ENCODE results near the gene L2HGDH. TPM values are rescaled to one million over a fixed set of nuclear protein-coding genes. Genes with fewer than 3 reads are reported as not detected.

Gene L2HGDH
- total RNA-seq, 1 donor = 3.6 TPM

- Histone ChIP-seq H2AFZ (ENCODE audit: low read length) (peak overlapping the region; percentile 58), H4K20me1 (ENCODE audit: insufficient read depth, low read length) (peaks cover 6% of the 10 kb centered on the region), H3K4me2 (ENCODE audit: insufficient read depth, low read length) (peak overlapping the region; percentile 76), H3K9me3 (ENCODE audit: low read depth, low read length) (no peaks in the 10 kb centered on the region), H3K27me3 (ENCODE audit: insufficient read depth, low read length) (no peaks in the 10 kb centered on the region), H3K27ac (ENCODE audit: low read depth, low read length) (peak overlapping the region; percentile 90), H3K79me2 (ENCODE audit: insufficient read depth, low read length) (peaks cover 10% of the 10 kb centered on the region), H3K4me3 (ENCODE audit: insufficient read depth, low read length) (peak overlapping the region; percentile 43), H3K4me1 (ENCODE audit: insufficient read depth, low read length) (peaks cover 25% of the 10 kb centered on the region), H3K36me3 (ENCODE audit: insufficient read depth, low read length) (no peaks in the 10 kb centered on the region)
- TF ChIP-seq, protein P1, sequence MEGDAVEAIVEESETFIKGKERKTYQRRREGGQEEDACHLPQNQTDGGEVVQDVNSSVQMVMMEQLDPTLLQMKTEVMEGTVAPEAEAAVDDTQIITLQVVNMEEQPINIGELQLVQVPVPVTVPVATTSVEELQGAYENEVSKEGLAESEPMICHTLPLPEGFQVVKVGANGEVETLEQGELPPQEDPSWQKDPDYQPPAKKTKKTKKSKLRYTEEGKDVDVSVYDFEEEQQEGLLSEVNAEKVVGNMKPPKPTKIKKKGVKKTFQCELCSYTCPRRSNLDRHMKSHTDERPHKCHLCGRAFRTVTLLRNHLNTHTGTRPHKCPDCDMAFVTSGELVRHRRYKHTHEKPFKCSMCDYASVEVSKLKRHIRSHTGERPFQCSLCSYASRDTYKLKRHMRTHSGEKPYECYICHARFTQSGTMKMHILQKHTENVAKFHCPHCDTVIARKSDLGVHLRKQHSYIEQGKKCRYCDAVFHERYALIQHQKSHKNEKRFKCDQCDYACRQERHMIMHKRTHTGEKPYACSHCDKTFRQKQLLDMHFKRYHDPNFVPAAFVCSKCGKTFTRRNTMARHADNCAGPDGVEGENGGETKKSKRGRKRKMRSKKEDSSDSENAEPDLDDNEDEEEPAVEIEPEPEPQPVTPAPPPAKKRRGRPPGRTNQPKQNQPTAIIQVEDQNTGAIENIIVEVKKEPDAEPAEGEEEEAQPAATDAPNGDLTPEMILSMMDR (IDR thresholded peaks at IDR 0.05; ENCODE audit: extremely low read depth, low read depth, low read length) = peak; percentile 95
- peak; percentile 77 for DNase-seq (ENCODE audit: insufficient read length, low spot score, missing footprints)
Observed at GRCh38 chr14:50321009-50321660, 9.1 kb upstream of the L2HGDH start.

DNA sequence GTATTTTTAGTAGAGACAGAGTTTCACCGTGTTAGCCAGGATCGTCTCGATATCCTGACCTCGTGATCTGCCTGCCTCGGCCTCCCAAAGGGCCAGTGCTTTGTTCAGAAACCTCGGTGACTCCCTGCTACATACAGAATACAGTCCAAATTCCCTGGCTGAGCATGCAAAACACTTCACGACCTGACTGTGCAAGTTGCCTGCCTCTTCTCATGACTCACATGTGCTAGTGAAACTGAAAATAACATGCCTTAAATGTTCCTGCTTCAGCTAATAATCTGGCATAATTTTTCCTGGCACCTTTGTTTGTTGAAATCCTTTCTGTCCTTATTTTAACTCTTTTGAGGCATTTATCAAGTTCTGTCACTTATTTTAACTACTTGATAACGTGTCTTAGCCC, 8.3 kb upstream of the L2HGDH start:
- H3K27me3 ChIP-seq (ENCODE audit: insufficient read depth, low read length) = no peaks in the 10 kb centered on the region
- DNase-seq (ENCODE audit: insufficient read length, low spot score, missing footprints) = peak; percentile 66
- TF ChIP-seq, protein P1 (IDR thresholded peaks at IDR 0.05; ENCODE audit: extremely low read depth, low read depth, low read length) = no peak
- H3K27ac ChIP-seq (ENCODE audit: low read depth, low read length) = peak overlapping the region; percentile 90
- H3K4me2 ChIP-seq (ENCODE audit: insufficient read depth, low read length) = peak overlapping the region; percentile 76
- H2AFZ ChIP-seq (ENCODE audit: low read length) = no peak overlapping the region
- H4K20me1 ChIP-seq (ENCODE audit: insufficient read depth, low read length) = peaks cover 6% of the 10 kb centered on the region
- peaks cover 10% of the 10 kb centered on the region for H3K79me2 ChIP-seq (ENCODE audit: insufficient read depth, low read length)
- peak overlapping the region; percentile 21 for H3K4me3 ChIP-seq (ENCODE audit: insufficient read depth, low read length)
- no peaks in the 10 kb centered on the region for H3K9me3 ChIP-seq (ENCODE audit: low read depth, low read length)
- no peaks in the 10 kb centered on the region for H3K36me3 ChIP-seq (ENCODE audit: insufficient read depth, low read length)
- peaks cover 25% of the 10 kb centered on the region for H3K4me1 ChIP-seq (ENCODE audit: insufficient read depth, low read length)

- H4K20me1 ChIP-seq (ENCODE audit: insufficient read depth, low read length) = peaks cover 6% of the 10 kb centered on the region
- TF ChIP-seq, protein P1 (IDR thresholded peaks at IDR 0.05; ENCODE audit: extremely low read depth, low read depth, low read length) = no peak
- H3K4me2 ChIP-seq (ENCODE audit: insufficient read depth, low read length) = no peak overlapping the region
- H3K4me3 ChIP-seq (ENCODE audit: insufficient read depth, low read length) = no peak overlapping the region
- H3K4me1 ChIP-seq (ENCODE audit: insufficient read depth, low read length) = peaks cover 25% of the 10 kb centered on the region
- H3K79me2 ChIP-seq (ENCODE audit: insufficient read depth, low read length) = peaks cover 10% of the 10 kb centered on the region
- DNase-seq (ENCODE audit: insufficient read length, low spot score, missing footprints) = peak; percentile 64
- H3K36me3 ChIP-seq (ENCODE audit: insufficient read depth, low read length) = no peaks in the 10 kb centered on the region
- peak overlapping the region; percentile 36 for H3K27ac ChIP-seq (ENCODE audit: low read depth, low read length)
- no peaks in the 10 kb centered on the region for H3K27me3 ChIP-seq (ENCODE audit: insufficient read depth, low read length)
- H2AFZ ChIP-seq (ENCODE audit: low read length) = no peak overlapping the region
- no peaks in the 10 kb centered on the region for H3K9me3 ChIP-seq (ENCODE audit: low read depth, low read length)
Observed at GRCh38 chr14:50319721-50320120, 7.7 kb upstream of the L2HGDH start.

DNA sequence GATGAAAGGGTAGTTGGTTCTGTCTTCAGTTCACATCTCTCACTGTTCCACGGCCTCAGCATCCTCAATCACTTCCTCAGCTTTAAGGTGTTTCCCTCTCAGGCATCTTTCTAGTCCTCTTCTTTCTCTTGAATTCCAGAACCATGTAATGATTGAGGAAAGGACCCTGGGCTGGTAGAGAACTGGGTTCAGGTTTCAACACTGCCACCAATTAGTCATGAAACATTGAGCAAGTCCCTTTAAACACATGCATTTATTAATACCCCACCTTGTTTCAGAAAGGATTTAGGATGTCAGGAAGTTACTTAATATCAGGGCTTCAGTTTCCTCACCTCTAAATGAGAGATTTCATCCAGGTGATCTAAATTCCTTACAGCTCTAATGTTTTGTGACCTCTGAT, 7.3 kb upstream of the L2HGDH start:
- H2AFZ ChIP-seq (ENCODE audit: low read length) = no peak overlapping the region
- H3K4me1 ChIP-seq (ENCODE audit: insufficient read depth, low read length) = peaks cover 25% of the 10 kb centered on the region
- no peak overlapping the region for H3K4me2 ChIP-seq (ENCODE audit: insufficient read depth, low read length)
- peak overlapping the region; percentile 36 for H3K27ac ChIP-seq (ENCODE audit: low read depth, low read length)
- TF ChIP-seq, protein P1 (IDR thresholded peaks at IDR 0.05; ENCODE audit: extremely low read depth, low read depth, low read length) = no peak
- H3K36me3 ChIP-seq (ENCODE audit: insufficient read depth, low read length) = no peaks in the 10 kb centered on the region
- H3K9me3 ChIP-seq (ENCODE audit: low read depth, low read length) = no peaks in the 10 kb centered on the region
- H3K4me3 ChIP-seq (ENCODE audit: insufficient read depth, low read length) = no peak overlapping the region
- H4K20me1 ChIP-seq (ENCODE audit: insufficient read depth, low read length) = peaks cover 6% of the 10 kb centered on the region
- no peak for DNase-seq (ENCODE audit: insufficient read length, low spot score, missing footprints)
- no peaks in the 10 kb centered on the region for H3K27me3 ChIP-seq (ENCODE audit: insufficient read depth, low read length)
- peaks cover 12% of the 10 kb centered on the region for H3K79me2 ChIP-seq (ENCODE audit: insufficient read depth, low read length)
